ENCODE measurements around the gene RYR2. TPM values are rescaled to one million over a fixed set of nuclear protein-coding genes. Genes with fewer than 3 reads are reported as not detected.

Gene RYR2
- total RNA-seq, 2 donors from 2014 or later, result 392 to 756 TPM

DNA sequence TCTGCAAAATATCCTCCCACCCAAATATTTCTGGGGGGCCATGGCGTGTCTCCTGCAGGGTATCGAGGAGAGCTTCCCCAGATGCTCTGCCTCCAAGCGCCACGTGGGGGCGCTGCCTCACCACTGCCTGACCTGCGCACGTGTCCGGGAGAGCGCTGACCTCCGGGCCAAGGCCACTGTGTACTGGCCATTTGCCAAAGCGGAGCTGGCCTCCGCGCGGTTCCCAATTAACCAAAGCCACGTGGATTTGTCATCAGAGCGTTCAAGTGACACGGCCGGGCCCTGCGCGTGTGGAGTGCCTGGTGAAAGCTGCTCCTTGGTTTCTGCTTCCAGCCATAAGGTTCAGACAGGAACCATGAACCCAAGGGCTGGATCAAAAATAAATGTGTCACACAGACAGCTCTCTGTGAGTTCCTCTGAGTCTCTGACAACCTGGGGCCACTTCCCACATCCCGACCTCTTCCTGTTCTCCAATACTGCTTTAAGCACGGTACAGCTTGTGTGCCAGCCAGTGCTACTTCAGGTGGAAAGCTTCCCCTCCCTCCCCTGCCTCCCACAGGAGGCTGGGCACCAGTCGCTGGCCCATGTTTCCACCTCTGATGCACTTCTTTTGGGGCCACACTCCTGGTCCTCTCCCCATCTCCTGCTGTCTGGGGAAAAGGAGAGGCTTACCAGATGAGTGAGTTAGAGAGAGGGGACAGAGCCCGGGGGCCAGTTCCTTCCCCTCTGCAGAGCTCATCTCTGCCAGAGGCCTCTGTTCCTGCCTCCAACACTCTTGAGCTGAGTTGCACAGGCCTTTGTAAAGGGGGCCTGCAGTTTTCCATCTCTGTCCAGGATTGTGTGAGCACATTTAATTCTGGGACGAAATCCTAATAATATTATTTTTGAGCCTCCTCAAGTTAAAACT is 822.6 kb downstream of the RYR2 start:
- Histone ChIP-seq H3K27me3 (no peaks in the 10 kb centered on the region), H3K9me3 (no peaks in the 10 kb centered on the region), H3K27ac (no peak overlapping the region), H3K4me3 (no peak overlapping the region), H3K36me3 (no peaks in the 10 kb centered on the region), H3K4me1 (peaks cover 0 to 12% of the 10 kb centered on the region in 2 donors)
- TF ChIP-seq, protein P1, sequence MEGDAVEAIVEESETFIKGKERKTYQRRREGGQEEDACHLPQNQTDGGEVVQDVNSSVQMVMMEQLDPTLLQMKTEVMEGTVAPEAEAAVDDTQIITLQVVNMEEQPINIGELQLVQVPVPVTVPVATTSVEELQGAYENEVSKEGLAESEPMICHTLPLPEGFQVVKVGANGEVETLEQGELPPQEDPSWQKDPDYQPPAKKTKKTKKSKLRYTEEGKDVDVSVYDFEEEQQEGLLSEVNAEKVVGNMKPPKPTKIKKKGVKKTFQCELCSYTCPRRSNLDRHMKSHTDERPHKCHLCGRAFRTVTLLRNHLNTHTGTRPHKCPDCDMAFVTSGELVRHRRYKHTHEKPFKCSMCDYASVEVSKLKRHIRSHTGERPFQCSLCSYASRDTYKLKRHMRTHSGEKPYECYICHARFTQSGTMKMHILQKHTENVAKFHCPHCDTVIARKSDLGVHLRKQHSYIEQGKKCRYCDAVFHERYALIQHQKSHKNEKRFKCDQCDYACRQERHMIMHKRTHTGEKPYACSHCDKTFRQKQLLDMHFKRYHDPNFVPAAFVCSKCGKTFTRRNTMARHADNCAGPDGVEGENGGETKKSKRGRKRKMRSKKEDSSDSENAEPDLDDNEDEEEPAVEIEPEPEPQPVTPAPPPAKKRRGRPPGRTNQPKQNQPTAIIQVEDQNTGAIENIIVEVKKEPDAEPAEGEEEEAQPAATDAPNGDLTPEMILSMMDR (IDR thresholded peaks at IDR 0.05), result peak; percentile 83 to 91
- peak; percentile 73 for DNase-seq (ENCODE audit: low spot score)

DNA sequence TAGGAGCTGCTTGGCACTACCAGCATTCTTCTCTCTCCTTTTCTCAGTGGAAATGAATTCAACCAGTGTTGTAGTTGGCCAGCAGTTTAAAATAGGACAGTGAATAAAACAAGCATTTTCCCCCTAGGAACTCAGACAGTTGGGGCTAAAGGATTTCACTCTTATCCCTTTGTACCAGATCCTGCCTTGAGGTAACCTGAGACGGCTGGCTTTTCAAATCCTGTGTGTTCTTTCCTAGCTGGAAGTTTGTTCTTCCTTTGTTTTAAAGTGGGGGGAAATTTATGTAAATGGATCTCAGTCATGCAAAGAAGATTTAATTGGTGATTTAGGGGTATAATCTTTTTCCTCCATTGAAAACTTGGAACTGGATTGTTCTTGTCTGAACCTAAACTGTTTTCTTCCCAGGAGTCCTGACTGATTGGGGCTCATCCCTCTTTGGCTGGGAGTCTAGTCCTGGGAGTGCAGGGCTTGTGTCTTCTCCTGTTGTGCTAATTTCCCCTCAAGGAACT is 825.5 kb downstream of the RYR2 start:
- no peak overlapping the region for H3K27ac ChIP-seq
- no peaks in the 10 kb centered on the region for H3K36me3 ChIP-seq
- TF ChIP-seq, protein P1 (IDR thresholded peaks at IDR 0.05), result no peak
- no peaks in the 10 kb centered on the region for H3K9me3 ChIP-seq
- DNase-seq (ENCODE audit: low spot score), result no peak
- H3K27me3 ChIP-seq, result no peaks in the 10 kb centered on the region
- H3K4me1 ChIP-seq, result peaks cover 0 to 12% of the 10 kb centered on the region in 2 donors
- no peak overlapping the region for H3K4me3 ChIP-seq

DNA sequence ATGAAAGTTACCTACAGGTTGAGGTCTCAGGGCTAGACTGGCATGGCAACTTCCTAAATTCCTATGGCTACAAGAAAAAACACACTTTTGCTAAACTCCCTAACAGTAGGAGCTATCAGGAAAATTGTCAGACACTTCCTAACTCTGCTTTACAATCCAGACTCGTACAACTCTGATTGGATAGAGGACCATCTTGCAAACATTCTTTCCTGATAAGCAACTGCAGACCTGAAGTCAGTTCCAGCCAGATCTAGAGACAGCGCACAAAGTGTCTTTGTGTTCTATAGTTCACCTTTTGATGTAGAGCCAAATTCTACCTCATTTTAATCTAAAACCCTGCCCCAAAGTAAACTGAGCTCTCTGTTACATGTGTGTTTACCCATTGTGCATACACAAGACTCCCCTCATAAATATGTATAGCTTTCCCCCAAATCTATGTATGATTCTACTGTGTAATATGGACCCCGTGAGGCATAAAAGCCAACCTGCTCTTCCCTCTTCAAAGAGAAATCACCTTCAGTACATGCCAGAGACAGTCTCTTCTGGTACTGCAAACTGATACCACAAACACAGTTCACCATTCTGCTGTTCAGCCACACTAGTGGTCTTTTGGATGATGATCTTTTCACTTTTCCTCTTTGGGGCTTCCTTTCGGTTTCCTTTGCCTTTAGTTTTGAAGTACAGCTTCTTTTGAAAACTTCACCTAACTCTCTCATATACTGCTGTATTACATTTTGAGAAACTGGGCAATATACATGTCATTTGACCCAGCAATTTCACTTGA is 827.0 kb downstream of the RYR2 start:
- Histone ChIP-seq H3K4me1 (peaks cover 0 to 8% of the 10 kb centered on the region in 2 donors), H3K27me3 (no peaks in the 10 kb centered on the region)
- DNase-seq (ENCODE audit: low spot score), result no peak

DNA sequence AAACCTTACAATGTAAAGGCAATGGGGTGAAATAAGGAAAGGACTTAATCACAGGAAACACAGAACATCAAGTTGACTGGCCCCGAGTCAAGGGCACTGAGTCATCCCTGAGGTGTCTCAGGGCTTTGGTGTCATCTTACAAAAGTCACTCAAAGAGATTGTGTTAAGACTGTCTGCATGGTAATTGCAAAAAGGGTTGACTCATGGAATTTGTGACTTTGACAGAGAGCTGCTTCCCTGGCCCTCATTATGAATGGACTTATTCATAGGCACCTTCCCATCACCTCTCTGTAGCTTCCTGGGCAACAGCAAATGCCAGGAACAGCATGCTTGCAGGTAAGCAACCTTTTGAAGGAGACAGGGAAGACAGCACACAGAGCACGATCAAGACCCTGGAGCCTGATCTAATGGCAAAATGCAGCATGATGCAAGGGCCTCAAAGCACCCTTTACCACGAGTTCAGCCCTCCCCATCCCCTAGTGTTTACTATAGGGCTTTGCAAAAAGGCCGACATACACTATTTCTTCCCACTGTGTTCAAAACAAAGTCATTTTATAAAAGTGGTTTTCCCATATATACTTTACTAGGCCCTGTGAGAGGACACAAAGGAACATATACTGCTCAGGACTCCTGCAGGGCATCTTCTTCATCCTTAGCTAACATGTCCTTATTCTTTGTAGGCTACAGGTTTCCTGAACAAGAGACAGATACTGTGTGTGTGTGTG is 831.7 kb downstream of the RYR2 start:
- no peaks in the 10 kb centered on the region for H3K4me1 ChIP-seq
- no peaks in the 10 kb centered on the region for H3K9me3 ChIP-seq
- DNase-seq (ENCODE audit: low spot score), result no peak
- H3K27me3 ChIP-seq, result no peaks in the 10 kb centered on the region
- H3K36me3 ChIP-seq, result no peaks in the 10 kb centered on the region
- no peak overlapping the region for H3K4me3 ChIP-seq
- TF ChIP-seq, protein P1 (IDR thresholded peaks at IDR 0.05), result no peak
- no peak overlapping the region for H3K27ac ChIP-seq

More for the DNA sequence above, 827.0 kb downstream of the RYR2 start:
- H3K27ac ChIP-seq, result no peak overlapping the region
- H3K9me3 ChIP-seq, result no peaks in the 10 kb centered on the region
- TF ChIP-seq, protein P1 (IDR thresholded peaks at IDR 0.05), result no peak
- H3K36me3 ChIP-seq, result no peaks in the 10 kb centered on the region
- H3K4me3 ChIP-seq, result no peak overlapping the region

DNA sequence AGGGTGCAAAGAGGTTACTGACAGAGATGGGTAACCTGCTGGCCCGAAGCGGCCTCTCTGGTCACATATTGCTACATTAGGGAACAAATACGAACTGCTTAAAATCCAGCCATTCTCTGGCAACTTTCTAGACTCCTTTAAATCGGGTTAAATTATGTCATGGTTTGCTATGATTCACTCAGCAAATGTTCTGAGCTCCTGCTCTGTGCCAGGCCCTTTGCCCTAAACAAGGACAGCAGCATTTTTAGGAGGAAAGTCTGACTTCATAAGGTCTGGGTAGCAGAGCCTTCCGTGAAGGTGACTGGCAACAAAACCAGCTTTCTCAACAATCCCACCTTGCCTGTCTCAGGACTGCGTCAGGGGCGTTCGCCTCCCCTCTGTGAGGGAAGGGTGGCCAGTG is 833.3 kb downstream of the RYR2 start:
- TF ChIP-seq, protein P1 (IDR thresholded peaks at IDR 0.05), result no peak
- no peak overlapping the region for H3K27ac ChIP-seq
- no peaks in the 10 kb centered on the region for H3K9me3 ChIP-seq
- no peak for DNase-seq (ENCODE audit: low spot score)
- no peaks in the 10 kb centered on the region for H3K36me3 ChIP-seq
- H3K4me3 ChIP-seq, result no peak overlapping the region
- no peaks in the 10 kb centered on the region for H3K27me3 ChIP-seq
- H3K4me1 ChIP-seq, result no peaks in the 10 kb centered on the region
